OCI-LY7 (cell line): ENCODE measurements around the gene CDK5RAP3.

Source experiments
- EZH2phosphoT487 ChIP-seq: fragments of 200-600 bp; sonication (generic); IDR thresholded peaks from 2 replicates; pipeline ENCODE4 v1.6.1; 2018; ENCODE audit warnings: low read depth, borderline replicate concordance, mild to moderate bottlenecking, mixed run types, antibody characterized with exemption, low read length, moderate library complexity, mixed read lengths
- TF ChIP-seq, protein P1 (sequence below): fragments of 200-600 bp; sonication (generic); conservative IDR thresholded peaks from 2 replicates; pipeline ENCODE4 v1.5.1; 2014; ENCODE audit warnings: mild to moderate bottlenecking, antibody characterized with exemption, low read length, moderate library complexity, mixed read lengths

DNA sequence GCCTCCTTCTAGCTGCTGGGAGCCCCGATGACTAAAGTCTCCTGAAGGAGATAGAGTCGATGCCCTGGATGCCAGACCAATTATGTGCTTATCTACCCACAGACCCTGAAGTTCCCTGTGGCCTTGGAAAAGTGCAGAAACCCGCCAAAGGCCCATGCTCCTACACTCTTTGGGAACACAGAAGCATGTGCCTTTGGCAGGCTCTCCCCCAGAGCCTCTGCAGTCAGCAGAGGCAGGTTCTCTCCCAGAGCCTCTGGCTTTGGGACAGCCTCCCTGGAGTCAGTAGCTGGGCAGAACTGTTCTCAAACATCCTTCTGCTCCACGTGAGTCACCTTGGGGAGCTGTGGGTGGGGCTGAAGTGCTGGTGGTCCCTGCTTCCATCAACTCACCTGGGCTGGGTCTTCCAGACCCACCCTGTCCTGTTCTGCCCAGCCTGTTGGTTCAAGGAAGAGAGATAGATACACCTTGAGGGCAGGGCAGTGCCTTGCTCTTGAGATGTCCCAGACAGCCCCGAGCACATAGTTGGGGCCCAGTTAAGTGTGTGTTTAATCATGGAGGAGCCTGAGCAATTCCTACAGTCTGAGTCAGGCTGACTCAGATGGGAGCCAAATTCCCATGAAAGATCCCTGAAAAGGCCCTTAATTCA is 3.2 kb upstream of the CDK5RAP3 start:
- TF ChIP-seq, protein P1, sequence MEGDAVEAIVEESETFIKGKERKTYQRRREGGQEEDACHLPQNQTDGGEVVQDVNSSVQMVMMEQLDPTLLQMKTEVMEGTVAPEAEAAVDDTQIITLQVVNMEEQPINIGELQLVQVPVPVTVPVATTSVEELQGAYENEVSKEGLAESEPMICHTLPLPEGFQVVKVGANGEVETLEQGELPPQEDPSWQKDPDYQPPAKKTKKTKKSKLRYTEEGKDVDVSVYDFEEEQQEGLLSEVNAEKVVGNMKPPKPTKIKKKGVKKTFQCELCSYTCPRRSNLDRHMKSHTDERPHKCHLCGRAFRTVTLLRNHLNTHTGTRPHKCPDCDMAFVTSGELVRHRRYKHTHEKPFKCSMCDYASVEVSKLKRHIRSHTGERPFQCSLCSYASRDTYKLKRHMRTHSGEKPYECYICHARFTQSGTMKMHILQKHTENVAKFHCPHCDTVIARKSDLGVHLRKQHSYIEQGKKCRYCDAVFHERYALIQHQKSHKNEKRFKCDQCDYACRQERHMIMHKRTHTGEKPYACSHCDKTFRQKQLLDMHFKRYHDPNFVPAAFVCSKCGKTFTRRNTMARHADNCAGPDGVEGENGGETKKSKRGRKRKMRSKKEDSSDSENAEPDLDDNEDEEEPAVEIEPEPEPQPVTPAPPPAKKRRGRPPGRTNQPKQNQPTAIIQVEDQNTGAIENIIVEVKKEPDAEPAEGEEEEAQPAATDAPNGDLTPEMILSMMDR: no peak
- TF ChIP-seq EZH2phosphoT487: no peak
